ENCODE results near the gene OSBPL10.

DNA sequence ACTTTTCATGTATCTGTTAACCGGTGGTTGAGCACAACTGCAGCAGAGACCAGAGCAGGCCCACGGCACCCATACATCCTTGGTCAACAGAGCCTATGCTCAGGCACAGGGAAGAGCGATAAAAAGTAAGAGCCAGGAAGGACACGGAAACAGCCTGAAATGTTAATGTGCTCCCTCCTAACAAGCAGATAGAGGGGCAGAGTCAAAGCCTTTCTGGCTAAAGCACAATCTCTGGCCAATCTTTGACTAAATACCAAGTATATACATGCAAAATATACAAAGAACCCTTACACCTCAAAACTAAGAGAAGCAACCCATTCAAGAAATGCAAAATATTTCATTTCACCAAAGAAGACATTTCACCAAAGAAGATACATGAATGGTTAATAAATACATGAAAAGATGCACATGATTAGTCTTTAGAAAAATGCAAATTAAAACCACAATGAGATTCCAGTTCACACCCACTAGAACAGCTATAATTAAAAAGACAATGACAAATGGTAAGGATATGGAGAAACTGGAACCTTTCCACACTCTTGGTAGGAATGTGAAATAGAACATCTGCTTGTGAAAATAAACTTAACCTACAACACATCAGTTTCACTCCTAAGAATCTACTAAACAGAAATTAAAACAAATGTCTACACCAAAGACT, 88.0 kb downstream of the OSBPL10 start:
- TF ChIP-seq, protein P1, sequence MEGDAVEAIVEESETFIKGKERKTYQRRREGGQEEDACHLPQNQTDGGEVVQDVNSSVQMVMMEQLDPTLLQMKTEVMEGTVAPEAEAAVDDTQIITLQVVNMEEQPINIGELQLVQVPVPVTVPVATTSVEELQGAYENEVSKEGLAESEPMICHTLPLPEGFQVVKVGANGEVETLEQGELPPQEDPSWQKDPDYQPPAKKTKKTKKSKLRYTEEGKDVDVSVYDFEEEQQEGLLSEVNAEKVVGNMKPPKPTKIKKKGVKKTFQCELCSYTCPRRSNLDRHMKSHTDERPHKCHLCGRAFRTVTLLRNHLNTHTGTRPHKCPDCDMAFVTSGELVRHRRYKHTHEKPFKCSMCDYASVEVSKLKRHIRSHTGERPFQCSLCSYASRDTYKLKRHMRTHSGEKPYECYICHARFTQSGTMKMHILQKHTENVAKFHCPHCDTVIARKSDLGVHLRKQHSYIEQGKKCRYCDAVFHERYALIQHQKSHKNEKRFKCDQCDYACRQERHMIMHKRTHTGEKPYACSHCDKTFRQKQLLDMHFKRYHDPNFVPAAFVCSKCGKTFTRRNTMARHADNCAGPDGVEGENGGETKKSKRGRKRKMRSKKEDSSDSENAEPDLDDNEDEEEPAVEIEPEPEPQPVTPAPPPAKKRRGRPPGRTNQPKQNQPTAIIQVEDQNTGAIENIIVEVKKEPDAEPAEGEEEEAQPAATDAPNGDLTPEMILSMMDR (conservative IDR thresholded peaks at IDR 0.05; ENCODE audit: low read length): no peak
- no peak for TF ChIP-seq EZH2phosphoT487 (IDR thresholded peaks at IDR 0.05; ENCODE audit: borderline replicate concordance, low read depth, low read length)
